GM13976 (cell line): ENCODE data around the gene FAM118B.

ENCODE experiments used
- DNase-seq: peaks from one replicate; pipeline ENCODE4 v3.0.0; 2012; ENCODE audit warnings: low spot score
- CTCF ChIP-seq: IDR thresholded peaks from 2 replicates; pipeline ENCODE4 v1.5.1; 2012; ENCODE audit warnings: borderline replicate concordance, mild to moderate bottlenecking; ENCODE audit not compliant: insufficient read depth; ENCODE audit errors: extremely low read depth, missing control alignments, control extremely low read depth
- in situ Hi-C: fragments of 300-500 bp; cut with MboI; formaldehyde crosslinking; loops from one replicate; pipeline ENCODE4 v1.12.0; 2022; ENCODE audit warnings: low sequenced_read_pairs, mixed read lengths, inconsistent platforms; ENCODE audit not compliant: unreplicated experiment

FAM118B gene

GRCh38 chr11:126226334-126227084 lies 14.9 kb downstream of the FAM118B start:
- TF ChIP-seq CTCF: no peak
- DNase-seq: no peak
- in situ Hi-C loops: no loop called here

- in situ Hi-C loops: no loop called here
- no peak for TF ChIP-seq CTCF
- no peak for DNase-seq
Measured at GRCh38 chr11:126229858-126230540, 18.4 kb downstream of the FAM118B start.

GRCh38 chr11:126231725-126232459 lies 20.3 kb downstream of the FAM118B start:
- no peak for TF ChIP-seq CTCF
- DNase-seq: no peak
- in situ Hi-C loops: no loop called here

- in situ Hi-C loops: no loop called here
- no peak for TF ChIP-seq CTCF
- no peak for DNase-seq
Measured at GRCh38 chr11:126232683-126233082, 21.1 kb downstream of the FAM118B start.

GRCh38 chr11:126233391-126233790 lies 21.8 kb downstream of the FAM118B start:
- no peak for TF ChIP-seq CTCF
- no peak for DNase-seq
- in situ Hi-C loops: no loop called here

GRCh38 chr11:126246636-126247035 lies 35.1 kb downstream of the FAM118B start:
- no peak for TF ChIP-seq CTCF
- no peak for DNase-seq
- in situ Hi-C loops: no loop called here
